SU-DHL-6 (cell line): ENCODE results near the gene STK10.

ENCODE experiments used
- H2AFZ ChIP-seq: fragments of 200-600 bp; sonication (generic); 2 replicates; pipeline ENCODE4 v1.6.1; 2014; ENCODE audit warnings: low read depth, mild to moderate bottlenecking, moderate library complexity, mixed read lengths, antibody characterized with exemption, low read length; ENCODE audit not compliant: severe bottlenecking
- H3F3A ChIP-seq: fragments of 200-600 bp; shearing (Covaris generic); 2 replicates; pipeline ENCODE4 v1.6.0; 2016; ENCODE audit warnings: antibody characterized with exemption, mild to moderate bottlenecking; ENCODE audit not compliant: insufficient read depth
- H3K27ac ChIP-seq: fragments of 200-600 bp; sonication (generic); 2 replicates; pipeline ENCODE4 v1.5.1; 2016; ENCODE audit warnings: low read depth, mild to moderate bottlenecking, low read length, moderate library complexity, mixed read lengths
- H3K27me3 ChIP-seq: fragments of 200-600 bp; sonication (generic), shearing (Covaris generic); 2 replicates; pipeline ENCODE4 v1.6.0; 2014; ENCODE audit warnings: mild to moderate bottlenecking, low read length
- H3K36me3 ChIP-seq: fragments of 200-600 bp; sonication (generic); 2 replicates; pipeline ENCODE4 v1.6.1; 2014; ENCODE audit warnings: mild to moderate bottlenecking, low read length, mixed read lengths
- H3K4me2 ChIP-seq: fragments of 300-600, 200-600 bp; shearing (Covaris generic), sonication (generic); 2 replicates; pipeline ENCODE4 v1.6.0; 2014; ENCODE audit warnings: low read length, low read depth, mild to moderate bottlenecking; ENCODE audit not compliant: poor library complexity, severe bottlenecking
- H3K4me3 ChIP-seq: fragments of 200-600 bp; sonication (generic); 2 replicates; pipeline ENCODE4 v1.5.1; 2014; ENCODE audit warnings: antibody characterized with exemption, low read length, mild to moderate bottlenecking, mixed read lengths; ENCODE audit not compliant: insufficient read depth, poor library complexity, severe bottlenecking
- H3K79me2 ChIP-seq: fragments of 200-600 bp; sonication (generic); 2 replicates; pipeline ENCODE4 v1.6.1; 2014; ENCODE audit warnings: mild to moderate bottlenecking, low read length, moderate library complexity; ENCODE audit not compliant: insufficient read depth
- H3K9ac ChIP-seq: fragments of 200-600 bp; sonication (generic); 2 replicates; pipeline ENCODE4 v1.7.0; 2014; ENCODE audit warnings: mild to moderate bottlenecking, low read length
- H3K9me2 ChIP-seq: fragments of 200-600 bp; sonication (generic); replicated peaks from 2 replicates; pipeline ENCODE4 v1.6.1; 2014; ENCODE audit warnings: low read length; ENCODE audit not compliant: insufficient read depth
- H3K9me3 ChIP-seq: fragments of 200-600 bp; sonication (generic); 2 replicates; pipeline ENCODE4 v1.6.1; 2014; ENCODE audit warnings: low read length, mixed read lengths; ENCODE audit not compliant: insufficient read depth
- H4K20me1 ChIP-seq: fragments of 200-600 bp; sonication (generic); 2 replicates; pipeline ENCODE4 v1.6.1; 2014; ENCODE audit warnings: low read depth, mild to moderate bottlenecking, antibody characterized with exemption, low read length, moderate library complexity, mixed read lengths
- CTCF ChIP-seq: fragments of 200-600 bp; sonication (generic); IDR thresholded peaks from one replicate; pipeline ENCODE4 v1.5.1; 2017; ENCODE audit warnings: antibody characterized with exemption, mild to moderate bottlenecking, low read length, moderate library complexity; ENCODE audit not compliant: insufficient read depth, poor library complexity, severe bottlenecking
- EZH2phosphoT487 ChIP-seq: fragments of 200-600 bp; sonication (generic), shearing (Covaris generic); conservative IDR thresholded peaks from 2 replicates; pipeline ENCODE4 v1.6.1; 2018; ENCODE audit warnings: mild to moderate bottlenecking, antibody characterized with exemption, low read length, moderate library complexity, mixed read lengths

Gene STK10

GRCh38 chr5:172097356-172097755 lies 90.7 kb downstream of the STK10 start:
- H3K4me3 ChIP-seq = no peak overlapping the region
- H3K4me2 ChIP-seq = no peak overlapping the region
- no peak overlapping the region for H3K27ac ChIP-seq
- H3K9ac ChIP-seq = no peak overlapping the region
- H3K27me3 ChIP-seq = no peaks in the 10 kb centered on the region
- H3K36me3 ChIP-seq = no peaks in the 10 kb centered on the region
- H3K9me2 ChIP-seq = no peaks in the 10 kb centered on the region
- H3F3A ChIP-seq = no peaks in the 10 kb centered on the region
- no peaks in the 10 kb centered on the region for H3K9me3 ChIP-seq
- no peaks in the 10 kb centered on the region for H3K79me2 ChIP-seq
- TF ChIP-seq EZH2phosphoT487 = no peak
- no peak for TF ChIP-seq CTCF
- no peak overlapping the region for H2AFZ ChIP-seq
- no peaks in the 10 kb centered on the region for H4K20me1 ChIP-seq

GRCh38 chr5:172096207-172096940 lies 91.7 kb downstream of the STK10 start:
- no peaks in the 10 kb centered on the region for H3F3A ChIP-seq
- no peaks in the 10 kb centered on the region for H3K9me2 ChIP-seq
- no peaks in the 10 kb centered on the region for H3K36me3 ChIP-seq
- no peaks in the 10 kb centered on the region for H4K20me1 ChIP-seq
- no peak overlapping the region for H3K9ac ChIP-seq
- H3K27me3 ChIP-seq = no peaks in the 10 kb centered on the region
- TF ChIP-seq CTCF = no peak
- TF ChIP-seq EZH2phosphoT487 = no peak
- H3K9me3 ChIP-seq = no peaks in the 10 kb centered on the region
- H3K4me3 ChIP-seq = no peak overlapping the region
- no peak overlapping the region for H3K27ac ChIP-seq
- no peak overlapping the region for H2AFZ ChIP-seq
- no peaks in the 10 kb centered on the region for H3K79me2 ChIP-seq
- no peak overlapping the region for H3K4me2 ChIP-seq

DNA sequence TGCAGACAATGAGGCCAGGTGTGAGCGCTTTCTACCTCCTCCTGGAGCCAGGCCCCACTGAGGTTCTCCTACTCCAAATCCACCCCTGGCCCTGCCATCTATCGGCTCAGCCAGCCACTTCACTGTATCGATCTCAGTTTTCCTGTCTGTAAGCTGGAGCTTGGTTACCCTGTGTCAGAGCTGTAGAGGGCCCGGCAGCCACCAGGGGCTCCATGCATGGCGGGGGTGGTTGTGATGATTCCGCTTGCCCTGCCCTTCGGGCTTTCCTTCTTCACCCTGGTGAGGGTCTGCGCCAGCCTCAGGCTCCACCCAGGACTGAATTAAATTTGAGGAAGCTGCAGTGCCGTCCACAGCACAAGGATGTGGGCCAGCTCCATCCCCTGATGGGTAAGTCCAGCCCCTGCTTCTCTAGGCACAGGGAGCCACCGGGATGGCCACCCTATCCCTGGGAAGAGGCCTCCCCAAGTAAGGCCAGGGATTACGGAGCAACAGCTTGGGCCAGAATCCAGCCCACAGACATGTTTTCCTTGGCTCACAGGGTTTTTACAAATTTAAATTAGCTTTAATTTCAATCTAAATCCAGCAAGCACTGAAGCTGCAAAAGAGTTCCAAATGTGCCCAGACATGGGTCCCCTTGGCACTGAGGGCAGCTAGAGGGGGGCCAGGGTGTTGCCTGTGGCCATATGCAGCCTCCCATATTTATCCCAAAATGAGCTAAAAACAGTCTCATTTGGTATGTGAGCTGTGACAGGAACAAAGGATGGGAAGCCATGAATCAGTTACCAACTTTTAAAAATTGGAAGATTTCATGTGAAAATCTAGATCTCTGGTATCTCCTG lies 92.4 kb downstream of the STK10 start:
- TF ChIP-seq EZH2phosphoT487 (no peak), CTCF (no peak)
- no peak overlapping the region for H3K9ac ChIP-seq
- H2AFZ ChIP-seq = no peak overlapping the region
- H3K9me3 ChIP-seq = no peaks in the 10 kb centered on the region
- H3K4me2 ChIP-seq = no peak overlapping the region
- no peaks in the 10 kb centered on the region for H3K79me2 ChIP-seq
- H3K27me3 ChIP-seq = no peaks in the 10 kb centered on the region
- no peaks in the 10 kb centered on the region for H3K36me3 ChIP-seq
- H3F3A ChIP-seq = no peaks in the 10 kb centered on the region
- no peak overlapping the region for H3K27ac ChIP-seq
- H3K4me3 ChIP-seq = no peak overlapping the region
- H4K20me1 ChIP-seq = no peaks in the 10 kb centered on the region
- no peaks in the 10 kb centered on the region for H3K9me2 ChIP-seq
